Stimulated activated CD4-positive, alpha-beta T cell treated with anti-CD3 and anti-CD28 coated beads, Interleukin-4, amount 100 ng/mL, for 24 hours (primary cell): ENCODE measurements around the gene CDH13.

ENCODE experiments used
- DNase-seq: peaks from one replicate; pipeline ENCODE4 v3.0.0-alpha.2; 2020

Gene CDH13

DNA sequence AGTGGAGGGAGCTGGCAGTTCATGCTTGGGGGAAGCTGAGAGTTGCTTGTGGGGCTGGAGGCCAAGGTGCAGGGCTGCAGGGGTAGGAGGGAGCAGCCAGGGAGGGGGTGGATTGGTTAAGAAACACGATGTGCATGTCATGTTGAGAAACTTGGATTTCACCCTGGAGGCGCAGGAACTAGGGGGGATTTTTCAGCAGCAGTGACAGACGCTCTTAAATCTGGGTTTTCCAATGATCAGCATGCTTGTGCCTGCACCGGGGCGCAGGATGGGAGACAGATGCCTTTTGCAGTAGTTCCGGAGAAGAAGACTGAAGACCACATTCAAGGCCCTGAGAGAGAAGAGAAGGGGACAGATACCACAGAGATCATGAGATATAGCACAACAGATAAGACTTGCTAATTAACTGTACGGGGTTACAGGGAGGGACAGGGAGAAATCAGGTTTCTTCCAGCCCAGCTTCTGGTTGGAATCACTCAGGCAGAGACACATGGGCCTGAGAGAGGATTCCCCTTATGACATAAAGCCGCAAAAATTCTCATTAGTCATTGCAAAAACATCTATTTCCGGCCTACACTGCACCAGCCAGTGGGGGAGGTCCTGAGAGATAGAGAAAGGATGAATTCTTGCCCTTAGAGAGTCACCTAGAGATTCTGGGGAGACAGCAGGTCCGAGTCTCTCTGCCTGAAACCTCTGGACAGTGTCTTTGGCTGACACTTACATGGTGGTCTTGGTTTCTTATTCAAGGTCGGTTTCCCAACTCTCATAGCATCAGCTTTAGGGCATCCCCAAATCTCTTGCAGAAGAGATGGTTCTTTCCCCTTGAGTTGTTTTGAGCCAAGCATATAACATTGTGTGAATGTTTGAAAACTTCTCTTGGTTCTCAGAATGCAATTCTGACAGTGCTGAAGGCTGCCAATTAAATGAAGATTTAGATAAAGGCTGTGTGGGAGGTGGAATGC lies 27.1 kb downstream of the CDH13 start:
- DNase-seq: peak; percentile 53

GRCh38 chr16:82655072-82655714 lies 28.4 kb downstream of the CDH13 start:
- peak; percentile 68 for DNase-seq

DNA sequence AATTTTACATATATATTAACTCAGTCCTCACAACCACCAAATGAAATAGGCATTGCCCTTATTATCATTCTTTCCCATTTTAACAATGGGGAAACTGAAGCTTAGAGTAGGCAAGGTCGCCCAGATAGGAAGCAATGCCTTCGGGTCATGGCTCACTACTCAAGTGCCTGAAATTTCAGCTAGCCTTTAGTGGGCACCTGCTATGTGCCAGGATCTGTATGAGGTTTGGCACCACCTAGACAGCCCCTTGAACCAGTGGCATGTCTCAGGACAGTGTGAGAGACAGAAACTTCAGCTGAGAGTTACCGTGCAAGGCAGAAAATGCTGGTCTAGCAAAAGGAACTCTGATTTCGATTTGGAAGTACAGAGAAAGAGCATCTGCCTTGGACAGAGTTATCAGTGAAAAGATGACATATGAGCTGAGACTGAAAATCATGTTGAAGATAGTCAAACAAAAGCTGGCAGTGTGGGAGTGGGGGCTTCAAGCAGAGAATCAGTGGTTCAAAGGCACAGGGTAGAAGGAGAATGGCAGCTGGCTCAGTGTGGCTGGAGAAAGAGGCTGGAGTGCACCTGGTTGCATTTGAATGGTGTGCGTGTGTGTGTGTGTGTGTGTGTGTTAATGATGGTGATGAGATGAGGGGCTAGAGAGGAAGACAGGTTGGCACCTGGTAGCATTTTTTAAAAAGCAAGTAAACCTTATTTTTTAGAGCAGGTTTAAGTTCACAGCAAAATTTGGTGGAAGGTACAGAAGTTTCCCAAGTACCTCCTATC lies 29.1 kb downstream of the CDH13 start:
- no peak for DNase-seq

DNA sequence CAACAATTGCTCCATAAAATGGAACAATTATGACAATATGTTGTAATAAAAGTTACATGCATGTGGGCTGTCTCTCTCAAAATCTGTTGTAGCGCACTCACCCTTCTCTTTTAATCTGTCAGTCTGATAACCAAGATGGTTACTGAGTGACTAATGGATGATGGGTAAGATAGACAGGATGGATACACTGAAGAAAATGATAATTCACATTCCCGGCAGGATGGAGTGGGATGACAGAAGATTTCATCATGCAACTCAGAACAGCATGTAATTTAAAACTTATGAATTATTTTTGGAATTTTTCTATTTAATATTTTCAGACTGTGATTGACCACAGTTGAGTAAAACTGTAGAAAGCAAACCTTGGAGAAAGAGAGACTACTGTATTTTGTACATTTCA lies 30.5 kb downstream of the CDH13 start:
- no peak for DNase-seq

- no peak for DNase-seq
These were observed 31.0 kb downstream of the CDH13 start for GRCh38 chr16:82657786-82658185.

DNA sequence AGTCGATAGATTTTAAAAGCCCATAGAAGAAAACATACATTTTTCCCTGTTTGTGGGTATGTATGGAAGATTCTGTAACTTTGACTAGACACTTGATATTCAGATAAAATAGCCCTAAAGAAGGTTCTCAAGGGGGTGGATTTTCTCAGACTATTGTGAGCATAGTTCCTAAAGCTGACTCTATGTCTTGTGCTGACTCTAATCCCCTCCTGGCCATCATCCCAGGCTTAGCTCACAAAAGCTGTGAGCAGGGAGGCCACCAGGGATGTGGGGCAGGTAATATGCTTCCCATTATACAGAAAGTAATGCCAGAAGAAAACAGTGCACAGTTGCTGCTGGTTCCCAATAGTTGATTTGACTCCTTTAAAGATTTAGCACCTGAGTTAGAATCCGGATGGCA lies 32.0 kb downstream of the CDH13 start:
- no peak for DNase-seq

GRCh38 chr16:82660075-82660645 lies 33.4 kb downstream of the CDH13 start:
- DNase-seq: peak; percentile 27

GRCh38 chr16:82660966-82661365 lies 34.2 kb downstream of the CDH13 start:
- DNase-seq: no peak

DNA sequence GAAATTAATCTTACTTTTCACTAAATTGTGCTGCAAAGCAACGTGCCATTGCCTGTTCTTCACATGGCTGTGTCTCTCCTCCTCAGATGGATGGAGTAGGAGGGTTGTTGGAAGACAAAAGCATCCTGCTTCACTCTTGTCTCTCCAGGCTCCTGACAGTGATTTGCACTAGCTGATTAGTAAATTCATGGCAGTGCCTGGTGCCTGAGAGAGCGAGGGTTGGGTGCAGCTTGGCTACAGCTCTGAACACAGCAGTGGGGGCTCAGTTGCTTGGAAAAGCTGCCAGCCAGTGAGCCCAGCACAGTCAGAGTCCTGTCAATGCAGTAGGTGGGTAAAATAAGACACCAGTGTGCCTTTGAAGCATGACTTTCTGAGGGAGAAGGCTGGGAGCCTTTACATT lies 37.4 kb downstream of the CDH13 start:
- DNase-seq: no peak

- no peak for DNase-seq
These were observed 38.3 kb downstream of the CDH13 start for GRCh38 chr16:82665025-82665424.

DNA sequence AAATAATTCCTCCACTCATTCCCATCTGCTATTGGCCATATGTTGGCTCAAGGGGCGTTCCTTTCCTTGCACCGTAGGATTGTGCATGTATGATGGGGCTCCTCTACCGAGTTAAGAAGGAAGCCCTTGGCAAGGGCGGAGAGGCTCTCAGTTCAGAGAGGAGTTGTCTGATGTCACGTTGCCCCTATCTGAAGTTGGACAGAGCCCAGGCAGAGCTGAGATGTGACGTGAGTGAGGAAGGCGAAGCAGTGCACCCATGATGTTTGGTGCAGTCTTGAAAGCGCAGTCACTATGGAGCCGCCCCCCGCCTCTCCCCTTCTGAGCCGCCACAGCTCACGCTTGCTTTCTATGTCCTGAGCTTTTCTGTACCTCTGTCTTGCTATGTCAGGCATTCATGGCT lies 40.7 kb downstream of the CDH13 start:
- no peak for DNase-seq

- DNase-seq: no peak
These were observed 41.3 kb downstream of the CDH13 start for GRCh38 chr16:82668094-82668493.

DNA sequence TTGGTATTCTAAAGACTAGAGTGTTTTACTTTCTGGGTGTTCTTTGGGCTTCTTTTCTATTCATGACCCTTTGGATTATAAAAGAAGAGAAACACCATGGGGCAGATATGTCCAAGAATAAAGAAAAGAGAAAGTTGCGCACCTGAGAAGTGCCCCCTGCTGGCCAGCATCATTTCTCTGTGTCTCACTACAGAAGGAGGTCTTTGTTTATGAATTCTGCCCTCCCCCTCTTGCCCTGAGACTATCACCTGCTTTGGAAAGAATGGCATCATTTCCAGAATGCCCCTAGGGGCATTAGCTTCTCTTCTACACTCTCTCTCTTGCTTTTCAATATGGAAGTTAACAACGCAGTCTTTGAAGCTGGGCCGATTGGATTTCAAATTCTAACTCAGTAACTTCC lies 45.0 kb downstream of the CDH13 start:
- peak; percentile 24 for DNase-seq

DNA sequence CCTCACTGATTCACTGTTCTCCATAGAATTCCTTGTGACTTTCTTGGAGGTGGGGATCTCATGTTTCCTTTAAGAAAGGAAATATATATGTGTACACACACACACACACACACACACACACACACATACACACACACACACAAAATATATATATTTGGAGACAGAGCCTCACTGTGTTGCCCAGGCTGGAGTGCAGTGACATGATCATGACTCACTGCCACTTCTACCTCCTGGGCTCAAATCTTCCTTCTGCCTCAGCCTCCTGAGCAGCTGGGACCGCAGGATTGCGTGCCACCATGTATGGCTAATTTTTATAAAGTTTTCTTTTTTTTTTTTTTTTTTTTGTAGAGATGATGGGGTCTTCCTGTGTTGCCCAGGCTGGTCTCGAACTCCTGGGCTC lies 45.9 kb downstream of the CDH13 start:
- DNase-seq: no peak

DNA sequence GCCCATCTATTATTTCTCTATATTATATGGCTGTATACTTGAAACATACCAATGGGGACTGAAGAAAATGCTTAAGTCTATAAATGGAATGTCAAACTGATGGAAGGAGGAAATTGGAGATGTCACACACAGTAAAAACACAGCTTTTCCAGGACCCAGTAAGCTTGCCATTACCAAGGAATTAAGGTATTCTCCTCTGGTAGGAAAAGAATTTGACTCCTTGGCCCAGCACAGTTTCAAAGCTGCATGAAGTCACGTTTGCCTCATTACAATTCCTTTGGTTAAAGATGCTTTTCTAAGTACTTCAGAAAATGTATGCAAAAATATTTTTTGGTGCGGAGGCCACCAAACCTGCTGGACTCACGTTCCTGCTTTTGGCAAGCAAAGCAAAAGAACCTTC lies 48.5 kb downstream of the CDH13 start:
- DNase-seq: no peak

- no peak for DNase-seq
These were observed 54.8 kb downstream of the CDH13 start for GRCh38 chr16:82681592-82681991.

- no peak for DNase-seq
These were observed 56.0 kb downstream of the CDH13 start for GRCh38 chr16:82682767-82683166.

GRCh38 chr16:82684256-82684655 lies 57.5 kb downstream of the CDH13 start:
- DNase-seq: no peak

GRCh38 chr16:82685526-82685925 lies 58.8 kb downstream of the CDH13 start:
- DNase-seq: no peak

GRCh38 chr16:82694239-82694874 lies 67.6 kb downstream of the CDH13 start:
- DNase-seq: no peak

DNA sequence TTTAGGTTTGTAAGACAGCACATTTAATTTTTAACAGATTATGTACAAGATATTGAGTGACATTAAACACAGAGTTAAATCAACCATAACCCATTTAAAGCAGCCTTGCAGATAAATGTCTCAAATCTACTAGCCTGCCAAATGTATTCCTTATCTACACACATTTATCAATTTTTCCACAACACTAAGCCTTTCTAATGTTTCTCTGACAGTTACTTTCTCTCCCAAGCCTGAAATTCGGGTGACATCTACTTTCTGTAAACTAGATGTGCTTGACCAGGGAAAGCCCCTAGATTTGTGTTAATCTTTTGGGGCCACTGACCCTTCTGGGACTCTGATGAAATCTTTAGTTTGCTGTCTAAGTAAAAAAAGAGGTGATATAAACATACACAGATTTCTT lies 69.0 kb downstream of the CDH13 start:
- no peak for DNase-seq

DNA sequence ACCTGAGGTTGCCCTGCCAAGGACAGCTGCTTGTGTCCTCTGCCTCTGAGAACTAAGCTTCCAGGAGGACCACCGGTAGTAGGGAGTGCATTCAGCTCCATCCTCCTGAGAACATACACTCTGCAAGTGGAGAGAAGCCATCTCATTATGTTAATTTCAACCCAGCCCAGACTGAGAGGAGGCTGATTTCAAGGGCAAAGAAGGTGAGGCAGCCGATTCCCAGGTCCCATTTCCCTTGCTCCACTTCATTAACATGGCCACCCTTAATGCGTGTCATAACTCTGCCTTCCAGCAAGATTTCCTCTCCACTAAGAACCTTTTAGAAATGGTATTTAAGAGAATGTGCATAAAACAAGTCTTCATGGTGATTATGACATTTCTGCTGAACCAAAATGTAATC lies 72.5 kb downstream of the CDH13 start:
- no peak for DNase-seq
